ENCODE results near the gene PRKCH. TPM values are rescaled to one million over a fixed set of nuclear protein-coding genes. Genes with fewer than 3 reads are reported as not detected.

Gene PRKCH
- total and polyA plus RNA-seq, 2 experiments from 2014 or later, result 7.1 to 11.2 TPM

GRCh38 chr14:61543946-61544345 lies 222.6 kb downstream of the PRKCH start:
- 94% methylated on average over 7 of the region's 7 CpGs for WGBS (ENCODE audit: low lambda C conversion rate, missing lambda C conversion rate)
- H3K27me3 ChIP-seq, result no peaks in the 10 kb centered on the region
- H4K20me1 ChIP-seq (ENCODE audit: insufficient read depth, poor library complexity, severe bottlenecking), result no peaks in the 10 kb centered on the region
- H3K27ac ChIP-seq, result no peak overlapping the region
- H3K79me2 ChIP-seq, result no peaks in the 10 kb centered on the region
- H3K4me3 ChIP-seq, result no peak overlapping the region
- no peak for DNase-seq (ENCODE audit: low spot score)
- no peaks in the 10 kb centered on the region for H3K4me1 ChIP-seq (ENCODE audit: insufficient read depth)
- H2AFZ ChIP-seq, result no peak overlapping the region
- TF ChIP-seq CTCF (IDR thresholded peaks at IDR 0.05; ENCODE audit: poor library complexity) (no peak), EZH2phosphoT487 (IDR thresholded peaks at IDR 0.05; ENCODE audit: low read depth, severe bottlenecking, unreplicated experiment) (no peak), EZH2 (IDR thresholded peaks at IDR 0.05; ENCODE audit: borderline replicate concordance) (no peak)
- no peak overlapping the region for H3K4me2 ChIP-seq
- no peaks in the 10 kb centered on the region for H3K9me2 ChIP-seq (replicated peaks; ENCODE audit: insufficient read depth)
- no peaks in the 10 kb centered on the region for H3K9me3 ChIP-seq (ENCODE audit: low read depth)
- H3K36me3 ChIP-seq (replicated peaks; ENCODE audit: insufficient read depth, low read depth), result no peaks in the 10 kb centered on the region

- 87% methylated on average over 14 of the region's 14 CpGs for WGBS (ENCODE audit: low lambda C conversion rate, missing lambda C conversion rate)
- Histone ChIP-seq H3K79me2 (no peaks in the 10 kb centered on the region), H3K9me3 (ENCODE audit: low read depth) (no peaks in the 10 kb centered on the region), H3K4me2 (no peak overlapping the region), H3K36me3 (replicated peaks; ENCODE audit: insufficient read depth, low read depth) (no peaks in the 10 kb centered on the region), H2AFZ (no peak overlapping the region), H3K4me3 (no peak overlapping the region), H3K9me2 (replicated peaks; ENCODE audit: insufficient read depth) (no peaks in the 10 kb centered on the region), H3K27ac (no peak overlapping the region), H4K20me1 (ENCODE audit: insufficient read depth, poor library complexity, severe bottlenecking) (no peaks in the 10 kb centered on the region), H3K27me3 (no peaks in the 10 kb centered on the region), H3K4me1 (ENCODE audit: insufficient read depth) (no peaks in the 10 kb centered on the region)
- no peak for DNase-seq (ENCODE audit: low spot score)
- TF ChIP-seq CTCF (IDR thresholded peaks at IDR 0.05; ENCODE audit: poor library complexity) (no peak), EZH2phosphoT487 (IDR thresholded peaks at IDR 0.05; ENCODE audit: low read depth, severe bottlenecking, unreplicated experiment) (no peak), EZH2 (IDR thresholded peaks at IDR 0.05; ENCODE audit: borderline replicate concordance) (no peak)
Observed at GRCh38 chr14:61544448-61545330, 223.3 kb downstream of the PRKCH start.

GRCh38 chr14:61545726-61546455 lies 224.5 kb downstream of the PRKCH start:
- H3K79me2 ChIP-seq, result no peaks in the 10 kb centered on the region
- DNase-seq (ENCODE audit: low spot score), result no peak
- no peaks in the 10 kb centered on the region for H3K36me3 ChIP-seq (replicated peaks; ENCODE audit: insufficient read depth, low read depth)
- H3K4me1 ChIP-seq (ENCODE audit: insufficient read depth), result no peaks in the 10 kb centered on the region
- H3K27ac ChIP-seq, result no peak overlapping the region
- no peaks in the 10 kb centered on the region for H3K27me3 ChIP-seq
- no peaks in the 10 kb centered on the region for H3K9me2 ChIP-seq (replicated peaks; ENCODE audit: insufficient read depth)
- no peak overlapping the region for H3K4me2 ChIP-seq
- no peak overlapping the region for H3K4me3 ChIP-seq
- no peaks in the 10 kb centered on the region for H4K20me1 ChIP-seq (ENCODE audit: insufficient read depth, poor library complexity, severe bottlenecking)
- no peak overlapping the region for H2AFZ ChIP-seq
- WGBS (ENCODE audit: low lambda C conversion rate, missing lambda C conversion rate), result 93% methylated on average over 7 of the region's 7 CpGs
- TF ChIP-seq EZH2 (IDR thresholded peaks at IDR 0.05; ENCODE audit: borderline replicate concordance), result no peak
- no peaks in the 10 kb centered on the region for H3K9me3 ChIP-seq (ENCODE audit: low read depth)

All from hepatocyte (in vitro differentiated cells).